Uterus (tissue), 2 donors: ENCODE data around the gene CACNB2.

Experiments used
- POLR2A ChIP-seq, 2 donors: fragments of 450-650 bp; IDR thresholded peaks; one replicate each; pipeline ENCODE4 v1.6.1; 2016; ENCODE audit warnings: antibody characterized with exemption in 2 of 2, mild to moderate bottlenecking in 1 of 2, moderate library complexity in 1 of 2
- TF ChIP-seq, protein P1 (sequence below), 4 experiments: fragments of 200-600 bp in 2 of 4; fragments of 450-650 bp in 2 of 4; sonication (generic) in 2 of 4; IDR thresholded peaks; one replicate each; pipeline ENCODE4 v1.5.1; 2016 to 2019; ENCODE audit warnings: antibody characterized with exemption in 4 of 4, mild to moderate bottlenecking in 2 of 4, moderate library complexity in 1 of 4

DNA sequence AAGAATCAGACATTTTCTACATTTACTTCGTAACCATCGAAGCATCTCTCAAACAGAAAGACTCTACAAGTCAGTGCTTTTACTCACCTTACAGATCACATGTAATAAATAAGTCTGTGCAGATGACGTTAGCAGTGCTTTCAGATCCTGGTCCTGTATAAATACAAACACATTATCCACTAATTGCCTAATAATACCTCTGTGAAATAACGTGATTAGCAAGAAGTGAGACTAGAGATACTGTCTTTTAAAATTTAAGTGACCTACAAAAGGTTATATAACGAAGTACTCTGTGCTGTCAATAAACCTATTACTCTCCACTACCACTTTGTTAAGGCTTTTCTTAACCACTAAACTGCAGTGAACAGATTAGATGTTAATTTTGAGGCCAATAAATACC is 264.3 kb downstream of the CACNB2 start:
- TF ChIP-seq, protein P1, sequence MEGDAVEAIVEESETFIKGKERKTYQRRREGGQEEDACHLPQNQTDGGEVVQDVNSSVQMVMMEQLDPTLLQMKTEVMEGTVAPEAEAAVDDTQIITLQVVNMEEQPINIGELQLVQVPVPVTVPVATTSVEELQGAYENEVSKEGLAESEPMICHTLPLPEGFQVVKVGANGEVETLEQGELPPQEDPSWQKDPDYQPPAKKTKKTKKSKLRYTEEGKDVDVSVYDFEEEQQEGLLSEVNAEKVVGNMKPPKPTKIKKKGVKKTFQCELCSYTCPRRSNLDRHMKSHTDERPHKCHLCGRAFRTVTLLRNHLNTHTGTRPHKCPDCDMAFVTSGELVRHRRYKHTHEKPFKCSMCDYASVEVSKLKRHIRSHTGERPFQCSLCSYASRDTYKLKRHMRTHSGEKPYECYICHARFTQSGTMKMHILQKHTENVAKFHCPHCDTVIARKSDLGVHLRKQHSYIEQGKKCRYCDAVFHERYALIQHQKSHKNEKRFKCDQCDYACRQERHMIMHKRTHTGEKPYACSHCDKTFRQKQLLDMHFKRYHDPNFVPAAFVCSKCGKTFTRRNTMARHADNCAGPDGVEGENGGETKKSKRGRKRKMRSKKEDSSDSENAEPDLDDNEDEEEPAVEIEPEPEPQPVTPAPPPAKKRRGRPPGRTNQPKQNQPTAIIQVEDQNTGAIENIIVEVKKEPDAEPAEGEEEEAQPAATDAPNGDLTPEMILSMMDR (IDR thresholded peaks at IDR 0.05), result no peak
- no peak for TF ChIP-seq POLR2A (IDR thresholded peaks at IDR 0.05)
